ENCODE measurements around the gene MOB1A. TPM values are rescaled to one million over a fixed set of nuclear protein-coding genes. Genes with fewer than 3 reads are reported as not detected.

MOB1A gene
- total RNA-seq, 1 experiment from 2014 or later = 95.1 TPM

DNA sequence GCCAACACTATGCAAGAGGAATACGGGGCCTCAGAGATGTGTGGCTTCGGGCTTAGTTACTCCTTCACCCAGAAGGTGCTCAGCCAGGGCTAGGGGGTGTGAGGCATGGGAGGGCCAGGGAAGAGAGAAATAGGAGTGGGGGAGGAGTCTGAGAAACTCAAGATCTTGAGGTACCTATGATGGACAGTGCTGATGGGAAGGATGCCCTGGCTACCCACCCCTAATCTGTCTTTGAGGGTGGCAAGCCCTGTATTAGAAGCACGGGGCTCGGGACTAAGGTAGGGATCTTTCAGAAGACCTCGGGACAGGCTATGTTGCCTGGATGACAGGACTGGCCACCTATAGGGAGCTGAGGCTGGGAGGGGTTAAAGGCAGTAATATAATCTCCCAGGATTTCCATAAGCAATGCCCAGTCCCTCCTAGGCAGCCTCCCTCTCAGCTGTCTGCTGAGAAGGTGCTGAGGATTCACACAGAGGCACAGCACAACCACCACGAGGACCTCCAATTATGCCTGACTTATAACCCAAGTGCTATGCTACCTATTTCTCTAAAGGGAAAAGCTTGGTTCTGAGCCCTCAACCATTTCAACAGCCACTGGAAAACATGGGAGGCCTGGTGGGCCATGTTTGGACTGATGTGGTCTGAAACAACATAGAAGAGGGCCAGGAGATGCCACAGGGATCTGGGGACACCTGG lies 43.1 kb upstream of the MOB1A start:
- no peaks in the 10 kb centered on the region for H3K9me3 Mint-ChIP-seq
- Histone ChIP-seq H3K4me2 (ENCODE audit: insufficient read depth, insufficient read length, low read length) (no peak overlapping the region), H3K18ac (ENCODE audit: insufficient read length, low read depth, low read length) (no peak overlapping the region), H3K79me1 (ENCODE audit: insufficient read depth, low read depth, low read length, poor library complexity, severe bottlenecking) (no peaks in the 10 kb centered on the region), H2BK5ac (ENCODE audit: insufficient read length, low read length) (no peak overlapping the region), H3K79me2 (ENCODE audit: insufficient read depth, low read length) (no peaks in the 10 kb centered on the region), H4K5ac (ENCODE audit: insufficient read length, low read depth, low read length) (no peak overlapping the region), H2BK20ac (ENCODE audit: low read depth, low read length, poor library complexity, severe bottlenecking) (no peak overlapping the region), H3K27ac (ENCODE audit: insufficient read length, low read depth, low read length) (no peak overlapping the region), H2BK120ac (ENCODE audit: low read depth, low read length, poor library complexity, severe bottlenecking) (no peak overlapping the region), H3K27me3 (ENCODE audit: insufficient read depth, low read length) (no peaks in the 10 kb centered on the region), H3T11ph (ENCODE audit: low read length) (no peak overlapping the region), H2BK12ac (ENCODE audit: insufficient read length, low read depth, low read length) (no peak overlapping the region), H3K23me2 (ENCODE audit: insufficient read length, low read depth, low read length, poor library complexity, severe bottlenecking) (no peaks in the 10 kb centered on the region), H3K56ac (ENCODE audit: insufficient read length, low read depth, low read length) (no peak overlapping the region), H2AK5ac (ENCODE audit: insufficient read length, low read length) (no peak overlapping the region), H3K9me3 (ENCODE audit: control insufficient read depth, low read depth, low read length) (no peaks in the 10 kb centered on the region), H2AFZ (ENCODE audit: low read length) (no peak overlapping the region), H3K9ac (ENCODE audit: extremely low read depth, insufficient read length, low read length) (no peak overlapping the region), H3K4me1 (ENCODE audit: insufficient read depth, low read length) (no peaks in the 10 kb centered on the region), H3K23ac (ENCODE audit: insufficient read length, low read depth, low read length) (no peak overlapping the region), H4K20me1 (ENCODE audit: control insufficient read depth, insufficient read depth, insufficient read length) (no peaks in the 10 kb centered on the region), H4K91ac (ENCODE audit: insufficient read length, low read depth, low read length) (no peak overlapping the region), H2BK15ac (ENCODE audit: low read depth, low read length) (no peak overlapping the region), H3K4ac (ENCODE audit: low read depth, low read length) (no peak overlapping the region), H4K8ac (replicated peaks; ENCODE audit: insufficient read length, low read depth, low read length) (no peak overlapping the region), H3K14ac (ENCODE audit: insufficient read depth, low read length) (no peak overlapping the region)
- H3K4me3 Mint-ChIP-seq = no peak overlapping the region
- H3K4me1 Mint-ChIP-seq = peaks cover 9 to 12% of the 10 kb centered on the region in 2 experiments; a peak in 2 of 4 replicates
- TF ChIP-seq, protein P1, sequence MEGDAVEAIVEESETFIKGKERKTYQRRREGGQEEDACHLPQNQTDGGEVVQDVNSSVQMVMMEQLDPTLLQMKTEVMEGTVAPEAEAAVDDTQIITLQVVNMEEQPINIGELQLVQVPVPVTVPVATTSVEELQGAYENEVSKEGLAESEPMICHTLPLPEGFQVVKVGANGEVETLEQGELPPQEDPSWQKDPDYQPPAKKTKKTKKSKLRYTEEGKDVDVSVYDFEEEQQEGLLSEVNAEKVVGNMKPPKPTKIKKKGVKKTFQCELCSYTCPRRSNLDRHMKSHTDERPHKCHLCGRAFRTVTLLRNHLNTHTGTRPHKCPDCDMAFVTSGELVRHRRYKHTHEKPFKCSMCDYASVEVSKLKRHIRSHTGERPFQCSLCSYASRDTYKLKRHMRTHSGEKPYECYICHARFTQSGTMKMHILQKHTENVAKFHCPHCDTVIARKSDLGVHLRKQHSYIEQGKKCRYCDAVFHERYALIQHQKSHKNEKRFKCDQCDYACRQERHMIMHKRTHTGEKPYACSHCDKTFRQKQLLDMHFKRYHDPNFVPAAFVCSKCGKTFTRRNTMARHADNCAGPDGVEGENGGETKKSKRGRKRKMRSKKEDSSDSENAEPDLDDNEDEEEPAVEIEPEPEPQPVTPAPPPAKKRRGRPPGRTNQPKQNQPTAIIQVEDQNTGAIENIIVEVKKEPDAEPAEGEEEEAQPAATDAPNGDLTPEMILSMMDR (conservative IDR thresholded peaks at IDR 0.05) = no peak
- WGBS (ENCODE audit: extremely low coverage, insufficient read length, low lambda C conversion rate) = no CpG with 5 or more reads among the region's 6 CpGs
- H3K36me3 Mint-ChIP-seq (ENCODE audit: insufficient read depth in 1 of 3, low read depth in 3 of 3) = peaks cover 12 to 42% (median 29%) of the 10 kb centered on the region in 3 experiments; a peak in 6 of 7 replicates
- H3K27ac Mint-ChIP-seq = peak overlapping the region in 1 of 3 experiments; percentile 60; a peak in 1 of 7 replicates
- H3K27me3 Mint-ChIP-seq (ENCODE audit: low read depth) = peaks cover 1% of the 10 kb centered on the region
- no peak for DNase-seq

Measured in H9 (cell line).